ENCODE measurements around the gene MS4A4A.

MS4A4A gene

GRCh38 chr11:60349990-60350389, 69.5 kb downstream of the MS4A4A start:
- no peak for DNase-seq

- DNase-seq = no peak
Observed at GRCh38 chr11:60357771-60358170, 77.3 kb downstream of the MS4A4A start.
